Bronchial epithelial cell (primary cell): ENCODE results near the gene RNF26. TPM values are rescaled to one million over a fixed set of nuclear protein-coding genes. Genes with fewer than 3 reads are reported as not detected.

Experiments used
- DNase-seq: peaks from one replicate; pipeline ENCODE4 v3.0.0-alpha.2; 2010; ENCODE audit warnings: low read depth
- FAIRE-seq: peaks from 2 replicates; lab custom pipeline; 2011; peaks lifted over from hg19 to GRCh38; lab: Jason Lieb, UNC
- H3K27me3 ChIP-seq: 2 replicates; pipeline ENCODE4 v1.5.1; 2011; ENCODE audit warnings: low read length; ENCODE audit not compliant: control insufficient read depth, insufficient read depth
- H3K36me3 ChIP-seq: 2 replicates; pipeline ENCODE4 v1.5.1; 2011; ENCODE audit warnings: low read length; ENCODE audit not compliant: control insufficient read depth, insufficient read depth
- H3K4me3 ChIP-seq: 2 replicates; pipeline ENCODE4 v1.5.1; 2011; ENCODE audit warnings: mild to moderate bottlenecking, low read depth, low read length, control low read depth
- CTCF ChIP-seq: IDR thresholded peaks from 2 replicates; pipeline ENCODE4 v1.5.1; 2011; ENCODE audit warnings: mild to moderate bottlenecking, moderate library complexity, low read length, control low read depth, inconsistent platforms; ENCODE audit not compliant: insufficient read depth, severe bottlenecking
- total RNA-seq: library from RNA; depleted of rRNA; stranded (reverse); fragments of >200 nt; gene quantifications from 2 replicates; pipeline ENCODE4 v1.2.1, GENCODE V29; 2014

Gene RNF26
- total RNA-seq, 1 donor from 2014 or later = 2.4 TPM

GRCh38 chr11:119338965-119339588 lies 4.8 kb downstream of the RNF26 start:
- Histone ChIP-seq H3K27me3 (peaks cover 15% of the 10 kb centered on the region), H3K4me3 (no peak overlapping the region), H3K36me3 (peaks cover 5% of the 10 kb centered on the region)
- no peak for TF ChIP-seq CTCF
- FAIRE-seq = no peak
- DNase-seq = no peak

GRCh38 chr11:119339589-119340334 lies 5.4 kb downstream of the RNF26 start:
- Histone ChIP-seq H3K4me3 (peak overlapping the region; percentile 29), H3K36me3 (peaks cover 5% of the 10 kb centered on the region), H3K27me3 (peaks cover 15% of the 10 kb centered on the region)
- DNase-seq (no peak), FAIRE-seq (no peak)
- peak; percentile 88 for TF ChIP-seq CTCF

- TF ChIP-seq CTCF = no peak
- DNase-seq = no peak
Observed at GRCh38 chr11:119340335-119341221, 6.3 kb downstream of the RNF26 start, which contains the start of gene C1QTNF5. TSS of gene C1QTNF5 (minus strand) at chr11:119340883. CDS start at chr11:119340397, 486 bp downstream.

GRCh38 chr11:119341222-119342022 lies 7.1 kb downstream of the RNF26 start:
- peaks cover 5% of the 10 kb centered on the region for H3K36me3 ChIP-seq
- H3K4me3 ChIP-seq = no peak overlapping the region
- no peak for TF ChIP-seq CTCF
- peaks cover 17% of the 10 kb centered on the region for H3K27me3 ChIP-seq
- FAIRE-seq (no peak), DNase-seq (no peak)

More at GRCh38 chr11:119340335-119341221, 6.3 kb downstream of the RNF26 start, which contains the start of gene C1QTNF5:
- H3K27me3 ChIP-seq = peaks cover 15% of the 10 kb centered on the region
- FAIRE-seq = no peak
- H3K4me3 ChIP-seq = peak within 1 kb of the TSS; percentile 29
- peaks cover 5% of the 10 kb centered on the region for H3K36me3 ChIP-seq

- Histone ChIP-seq H3K36me3 (peaks cover under 1% of the 10 kb centered on the region), H3K4me3 (no peak overlapping the region), H3K27me3 (peaks cover 20% of the 10 kb centered on the region)
- FAIRE-seq = no peak
- DNase-seq = no peak
- no peak for TF ChIP-seq CTCF
Observed at GRCh38 chr11:119342023-119342300, 7.6 kb downstream of the RNF26 start.
